HG03060 (cell line): ENCODE measurements around the gene PPFIA3.
"Not testable (repeated sequence)": the region's sequence is repeated elsewhere in the genome, so short reads cannot be mapped to it uniquely, and the experiment has no call there.

ENCODE experiments used
- ATAC-seq: cut with Tn5 transposase; IDR thresholded peaks from one replicate; pipeline ENCODE4 v1.9.1; 2021; ENCODE audit warnings: low read depth, moderate number of reproducible peaks; ENCODE audit not compliant: unreplicated experiment

PPFIA3 gene

GRCh38 chr19:49120868-49121267 is 1.5 kb downstream of the PPFIA3 start:
- ATAC-seq, result no peak

GRCh38 chr19:49121841-49122240 is 2.5 kb downstream of the PPFIA3 start:
- not testable (repeated sequence) for ATAC-seq

GRCh38 chr19:49123285-49123684 is 3.9 kb downstream of the PPFIA3 start:
- not testable (repeated sequence) for ATAC-seq

GRCh38 chr19:49125025-49125731 is 5.8 kb downstream of the PPFIA3 start:
- ATAC-seq, result no peak

- ATAC-seq, result no peak
Measured at GRCh38 chr19:49126575-49126974, 7.2 kb downstream of the PPFIA3 start.

- ATAC-seq, result not testable (repeated sequence)
Measured at GRCh38 chr19:49127225-49127624, 7.9 kb downstream of the PPFIA3 start.

- ATAC-seq, result peak; percentile 78
Measured at GRCh38 chr19:49127674-49128544, 8.6 kb downstream of the PPFIA3 start.

GRCh38 chr19:49128545-49129237 is 9.3 kb downstream of the PPFIA3 start:
- ATAC-seq, result no peak

GRCh38 chr19:49129238-49129583 is 9.9 kb downstream of the PPFIA3 start:
- no peak for ATAC-seq

GRCh38 chr19:49130325-49130724 is 11.0 kb downstream of the PPFIA3 start:
- ATAC-seq, result no peak

GRCh38 chr19:49132974-49133609 is 13.7 kb downstream of the PPFIA3 start:
- ATAC-seq, result no peak

GRCh38 chr19:49133621-49134454 is 14.5 kb downstream of the PPFIA3 start:
- no peak for ATAC-seq

- no peak for ATAC-seq
Measured at GRCh38 chr19:49135686-49136085, 16.3 kb downstream of the PPFIA3 start.

GRCh38 chr19:49136771-49137171 is 17.4 kb downstream of the PPFIA3 start:
- ATAC-seq, result no peak

GRCh38 chr19:49140951-49141350 is 21.6 kb downstream of the PPFIA3 start:
- no peak for ATAC-seq

- no peak for ATAC-seq
Measured at GRCh38 chr19:49141352-49141751, 22.0 kb downstream of the PPFIA3 start.

GRCh38 chr19:49142866-49143335 is 23.6 kb downstream of the PPFIA3 start:
- ATAC-seq, result no peak

GRCh38 chr19:49145573-49146407 is 26.4 kb downstream of the PPFIA3 start:
- ATAC-seq, result no peak

GRCh38 chr19:49146408-49146770 is 27.0 kb downstream of the PPFIA3 start:
- not testable (repeated sequence) for ATAC-seq
